ENCODE data around the gene MAPKAPK5. TPM values are rescaled to one million over a fixed set of nuclear protein-coding genes. Genes with fewer than 3 reads are reported as not detected.

The MAPKAPK5 gene
- total and polyA plus RNA-seq, 12 donors, result 9.1 to 28.6 (median 23.4) TPM

DNA sequence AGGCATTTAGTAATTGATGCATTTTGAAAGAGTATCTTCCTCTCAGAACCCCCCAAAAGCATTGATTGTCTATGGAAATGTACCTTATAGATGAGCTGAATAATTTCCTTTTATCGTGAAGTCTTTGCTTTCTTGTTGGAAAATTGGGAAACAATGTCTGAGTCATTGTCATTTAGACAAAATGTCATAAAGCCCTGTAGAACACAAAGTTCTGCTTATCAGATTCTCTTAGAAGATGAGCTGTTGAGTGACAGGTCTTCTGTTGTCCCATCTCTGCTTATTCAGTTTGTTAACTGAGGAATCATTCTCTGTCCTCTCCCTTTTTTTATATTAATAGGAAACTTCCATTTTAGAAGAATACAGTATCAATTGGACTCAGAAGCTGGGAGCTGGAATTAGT is 22.9 kb downstream of the MAPKAPK5 start:
- TF ChIP-seq, protein P1, sequence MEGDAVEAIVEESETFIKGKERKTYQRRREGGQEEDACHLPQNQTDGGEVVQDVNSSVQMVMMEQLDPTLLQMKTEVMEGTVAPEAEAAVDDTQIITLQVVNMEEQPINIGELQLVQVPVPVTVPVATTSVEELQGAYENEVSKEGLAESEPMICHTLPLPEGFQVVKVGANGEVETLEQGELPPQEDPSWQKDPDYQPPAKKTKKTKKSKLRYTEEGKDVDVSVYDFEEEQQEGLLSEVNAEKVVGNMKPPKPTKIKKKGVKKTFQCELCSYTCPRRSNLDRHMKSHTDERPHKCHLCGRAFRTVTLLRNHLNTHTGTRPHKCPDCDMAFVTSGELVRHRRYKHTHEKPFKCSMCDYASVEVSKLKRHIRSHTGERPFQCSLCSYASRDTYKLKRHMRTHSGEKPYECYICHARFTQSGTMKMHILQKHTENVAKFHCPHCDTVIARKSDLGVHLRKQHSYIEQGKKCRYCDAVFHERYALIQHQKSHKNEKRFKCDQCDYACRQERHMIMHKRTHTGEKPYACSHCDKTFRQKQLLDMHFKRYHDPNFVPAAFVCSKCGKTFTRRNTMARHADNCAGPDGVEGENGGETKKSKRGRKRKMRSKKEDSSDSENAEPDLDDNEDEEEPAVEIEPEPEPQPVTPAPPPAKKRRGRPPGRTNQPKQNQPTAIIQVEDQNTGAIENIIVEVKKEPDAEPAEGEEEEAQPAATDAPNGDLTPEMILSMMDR (IDR thresholded peaks at IDR 0.05), result no peak
- H3K9me3 ChIP-seq, result no peaks in the 10 kb centered on the region
- H3K27me3 ChIP-seq, result no peaks in the 10 kb centered on the region
- no peaks in the 10 kb centered on the region for H3K4me1 ChIP-seq
- H3K4me3 ChIP-seq, result no peak overlapping the region
- H3K27ac ChIP-seq, result no peak overlapping the region
- WGBS, 2 donors, result 89 to 97% methylated on average over 1 of the region's 1 CpG
- no peak for DNase-seq
- H3K36me3 ChIP-seq, result peaks cover 0 to 59% (median 36%) of the 10 kb centered on the region in 9 donors
- intact Hi-C loops (cut with DNase I), result loop anchor here in 1 of 10 donors (10.0 kb wide), 1 partner anchor 190 kb away; no protein-coding TSS in a partner anchor
- no peak for ATAC-seq

DNA sequence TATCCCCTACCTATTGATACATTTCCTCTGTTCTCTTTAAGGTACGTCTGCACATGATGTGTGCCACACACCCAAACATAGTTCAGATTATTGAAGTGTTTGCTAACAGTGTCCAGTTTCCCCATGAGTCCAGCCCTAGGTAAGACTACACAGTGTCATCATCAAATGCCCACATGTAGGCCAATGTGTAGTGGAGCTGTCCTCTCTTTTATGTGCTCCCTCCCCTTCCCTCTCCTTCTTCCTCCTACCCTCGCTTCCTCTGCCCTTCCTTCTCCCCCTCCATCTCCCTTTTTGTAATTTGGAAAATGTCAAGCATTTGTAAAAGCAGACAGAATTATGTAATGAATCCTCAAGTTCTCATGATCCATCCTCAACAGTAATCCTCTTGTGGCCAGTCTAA is 25.5 kb downstream of the MAPKAPK5 start:
- H3K4me3 ChIP-seq, result no peak overlapping the region
- H3K27me3 ChIP-seq, result no peaks in the 10 kb centered on the region
- WGBS, 2 donors, result 67 to 85% methylated on average over 2 of the region's 2 CpGs
- intact Hi-C loops (cut with DNase I), result loop anchor here in 1 of 10 donors (10.0 kb wide), 1 partner anchor 187 kb away; no protein-coding TSS in a partner anchor
- DNase-seq, result no peak
- TF ChIP-seq, protein P1 (IDR thresholded peaks at IDR 0.05), result no peak
- no peak overlapping the region for H3K27ac ChIP-seq
- H3K4me1 ChIP-seq, result no peaks in the 10 kb centered on the region
- ATAC-seq, result no peak
- H3K9me3 ChIP-seq, result peaks cover 0 to 8% (median 0%) of the 10 kb centered on the region in 11 donors
- peaks cover 0 to 85% (median 58%) of the 10 kb centered on the region in 9 donors for H3K36me3 ChIP-seq

DNA sequence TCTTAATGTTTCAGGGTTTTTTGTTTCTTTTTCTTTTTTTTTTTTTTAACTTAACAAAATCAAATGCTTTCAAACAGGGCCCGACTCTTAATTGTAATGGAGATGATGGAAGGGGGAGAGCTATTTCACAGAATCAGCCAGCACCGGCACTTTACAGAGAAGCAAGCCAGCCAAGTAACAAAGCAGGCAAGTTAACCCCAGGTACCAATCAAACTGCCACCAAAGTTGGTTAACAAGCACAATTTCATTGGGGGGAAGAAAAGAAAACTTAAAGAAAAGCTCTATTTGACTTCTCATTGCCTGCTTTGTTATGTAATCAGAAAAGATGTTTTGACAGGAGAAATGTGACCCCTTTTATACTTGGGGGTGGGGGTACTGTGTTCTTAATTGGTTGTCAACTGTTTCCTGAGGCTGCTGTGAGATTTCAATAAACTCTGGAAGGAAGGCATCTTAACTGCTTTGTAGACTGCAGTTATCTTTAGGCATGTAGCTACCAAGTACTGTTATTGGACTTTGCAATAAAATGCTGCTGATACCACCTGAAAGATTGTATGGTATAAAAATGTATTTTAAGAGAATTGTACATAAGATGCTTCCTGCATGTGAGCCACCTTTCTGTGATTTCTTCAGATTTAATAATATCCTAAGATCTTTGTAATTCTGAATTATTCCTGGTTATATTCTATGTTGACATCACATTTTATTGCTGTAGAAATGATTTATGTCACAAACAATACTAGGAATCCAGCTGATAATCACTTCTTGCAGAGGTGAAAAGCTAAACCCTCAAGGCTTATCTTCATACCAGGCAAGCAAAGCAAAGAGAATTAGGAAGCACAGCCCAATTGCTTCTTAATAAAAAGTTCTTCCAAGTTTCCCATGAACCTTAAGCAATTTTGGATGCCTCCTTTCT is 26.9 kb downstream of the MAPKAPK5 start:
- peaks cover 0 to 11% (median 0%) of the 10 kb centered on the region in 11 donors for H3K9me3 ChIP-seq
- DNase-seq (no peak), ATAC-seq (no peak)
- TF ChIP-seq, protein P1 (IDR thresholded peaks at IDR 0.05), result no peak
- intact Hi-C loops (cut with DNase I), result loop anchor here in 1 of 10 donors (10.0 kb wide), 1 partner anchor 186 kb away; no protein-coding TSS in a partner anchor
- 76 to 80% methylated on average over 2 of the region's 2 CpGs for WGBS, 2 donors
- H3K36me3 ChIP-seq, result peaks cover 0 to 93% (median 66%) of the 10 kb centered on the region in 9 donors
- no peak overlapping the region for H3K27ac ChIP-seq
- no peak overlapping the region for H3K4me3 ChIP-seq
- no peaks in the 10 kb centered on the region for H3K27me3 ChIP-seq
- H3K4me1 ChIP-seq, result no peaks in the 10 kb centered on the region

DNA sequence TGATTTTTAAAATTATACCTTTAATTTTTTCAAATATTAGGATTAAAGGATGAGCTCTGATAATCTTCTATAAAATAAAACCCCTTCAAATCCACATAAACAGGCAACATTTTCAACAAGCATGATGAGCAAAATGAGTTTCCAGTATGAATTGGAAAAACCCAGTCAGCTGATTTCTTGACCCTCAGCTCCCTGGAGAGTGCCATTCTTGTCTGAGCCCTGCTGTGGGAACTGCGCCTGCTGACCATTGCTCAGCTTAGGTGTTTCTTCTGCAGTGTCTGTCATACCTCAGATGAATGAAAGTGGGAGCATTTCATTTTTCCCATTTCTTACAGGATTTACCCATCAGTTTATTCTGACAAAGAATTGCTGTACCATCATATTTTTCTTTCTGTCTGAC is 27.6 kb downstream of the MAPKAPK5 start:
- Histone ChIP-seq H3K4me3 (no peak overlapping the region), H3K36me3 (peaks cover 0 to 99% (median 67%) of the 10 kb centered on the region in 9 donors)
- intact Hi-C loops (cut with DNase I), result loop anchor here in 1 of 10 donors (10.0 kb wide), 1 partner anchor 185 kb away; no protein-coding TSS in a partner anchor

More for the DNA sequence above, 27.6 kb downstream of the MAPKAPK5 start:
- H3K27me3 ChIP-seq, result no peaks in the 10 kb centered on the region
- WGBS, 2 donors, result 83 to 87% methylated on average over 1 of the region's 1 CpG
- H3K27ac ChIP-seq, result no peak overlapping the region
- H3K4me1 ChIP-seq, result no peaks in the 10 kb centered on the region
- TF ChIP-seq, protein P1 (IDR thresholded peaks at IDR 0.05), result no peak
- no peak for DNase-seq
- peaks cover 0 to 11% (median 0%) of the 10 kb centered on the region in 11 donors for H3K9me3 ChIP-seq
- ATAC-seq, result no peak
